ENCODE data around the gene CUEDC2.

CUEDC2 gene

DNA sequence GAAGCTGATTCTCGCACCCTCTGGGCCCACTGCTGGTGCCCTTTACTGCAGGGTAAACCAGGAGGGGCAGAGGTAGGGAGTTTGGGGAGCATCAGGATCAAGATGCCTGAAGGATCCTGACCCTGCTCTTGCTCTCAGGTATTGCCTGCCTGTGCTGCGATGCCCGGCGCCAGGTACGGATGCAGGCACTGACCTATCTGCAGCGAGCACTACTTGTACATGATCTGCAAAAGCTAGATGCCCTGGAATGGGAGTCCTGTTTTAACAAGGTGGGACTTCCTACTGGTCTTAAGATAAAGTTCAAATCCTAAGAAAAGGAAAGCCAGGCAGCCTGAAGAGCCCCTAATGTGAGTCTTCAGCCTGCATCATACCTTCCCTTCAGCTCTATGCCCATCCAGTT lies 53.0 kb downstream of the CUEDC2 start:
- no peak for TF ChIP-seq CTCF (IDR thresholded peaks at IDR 0.05; ENCODE audit: low read depth, low read length, missing control alignments)
- DNase-seq (ENCODE audit: extremely low read depth, low read depth): no peak
- H3K4me3 ChIP-seq (replicated peaks; ENCODE audit: low read depth, low read length): no peak overlapping the region

DNA sequence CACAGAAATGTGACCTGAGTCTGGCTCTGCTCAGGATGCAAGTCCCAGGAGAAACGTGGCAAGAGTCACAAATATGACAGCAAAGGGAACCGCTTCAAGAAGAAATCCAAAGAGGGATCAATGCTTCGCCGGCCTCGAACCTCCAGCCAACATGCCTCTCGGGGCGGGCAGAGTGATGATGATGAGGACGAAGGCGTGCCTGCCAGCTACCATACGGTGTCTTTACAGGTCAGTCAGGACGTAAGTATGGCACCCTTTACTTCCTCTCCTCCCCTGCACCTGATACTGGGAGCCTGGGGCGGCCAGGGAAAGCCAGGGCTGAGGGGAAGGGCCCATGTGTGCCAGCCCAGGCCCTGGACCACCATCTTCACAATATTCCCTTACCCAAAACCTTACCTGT lies 55.5 kb downstream of the CUEDC2 start:
- no peak for TF ChIP-seq CTCF (IDR thresholded peaks at IDR 0.05; ENCODE audit: low read depth, low read length, missing control alignments)
- no peak for DNase-seq (ENCODE audit: extremely low read depth, low read depth)
- H3K4me3 ChIP-seq (replicated peaks; ENCODE audit: low read depth, low read length): no peak overlapping the region

DNA sequence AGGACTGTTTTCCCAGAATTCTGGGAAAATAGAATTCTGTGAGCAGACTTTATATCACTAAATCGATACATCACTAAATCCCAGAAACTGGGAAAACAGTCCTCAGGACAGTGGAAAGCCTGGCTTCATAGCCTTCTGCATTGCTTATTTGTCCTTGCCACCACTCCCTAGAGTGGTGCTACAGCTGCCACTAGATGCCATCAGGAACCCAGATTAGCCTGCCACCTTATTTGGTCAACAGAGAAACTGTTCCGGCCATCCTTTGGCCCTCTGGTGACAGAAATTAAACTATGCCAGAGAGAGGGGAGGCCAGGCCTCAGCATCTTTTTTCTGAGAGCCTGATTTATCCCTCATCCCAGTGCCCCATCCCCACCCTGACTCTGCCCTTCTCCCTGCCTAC lies 56.5 kb downstream of the CUEDC2 start:
- TF ChIP-seq CTCF (IDR thresholded peaks at IDR 0.05; ENCODE audit: low read depth, low read length, missing control alignments): no peak
- H3K4me3 ChIP-seq (replicated peaks; ENCODE audit: low read depth, low read length): no peak overlapping the region
- no peak for DNase-seq (ENCODE audit: extremely low read depth, low read depth)

- H3K4me3 ChIP-seq (replicated peaks; ENCODE audit: low read depth, low read length): no peak overlapping the region
- peak; percentile 13 for TF ChIP-seq CTCF (IDR thresholded peaks at IDR 0.05; ENCODE audit: low read depth, low read length, missing control alignments)
- DNase-seq (ENCODE audit: extremely low read depth, low read depth): no peak
These were observed 57.1 kb downstream of the CUEDC2 start for GRCh38 chr10:102375250-102375649.
